ENCODE data around the gene MGARP.

DNA sequence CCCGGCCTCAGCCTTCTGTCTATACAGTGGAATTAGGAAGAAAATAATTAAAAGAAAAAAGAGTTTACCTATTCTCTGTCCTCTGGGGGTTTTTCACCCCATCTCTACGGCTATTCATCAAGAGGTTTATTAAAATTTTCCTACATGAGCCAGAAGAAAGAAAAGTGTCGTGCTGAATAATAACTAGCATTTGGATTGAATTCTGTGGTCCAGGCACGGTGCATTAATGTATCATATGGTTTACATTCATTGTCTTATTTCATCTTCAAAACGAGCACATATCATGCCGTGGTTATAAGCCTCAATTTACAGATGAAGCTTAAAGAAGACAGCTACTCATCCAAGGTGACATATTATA, 15.9 kb upstream of the MGARP start:
- TF ChIP-seq POLR2A (IDR thresholded peaks at IDR 0.05; ENCODE audit: low read length): no peak
- no peak for TF ChIP-seq GATA1 (IDR thresholded peaks at IDR 0.05; ENCODE audit: low read depth, low read length)
